HTR-8/SVneo (cell line): Measurements from ENCODE around the gene DLG2.

Experiments
- DNase-seq: peaks from one replicate; pipeline ENCODE4 v3.0.0; 2011; ENCODE audit warnings: low spot score, mixed read lengths; ENCODE audit not compliant: insufficient read length
- FAIRE-seq: peaks from 2 replicates; lab custom pipeline; 2011; peaks lifted over from hg19 to GRCh38; lab: Jason Lieb, UNC

The DLG2 gene

DNA sequence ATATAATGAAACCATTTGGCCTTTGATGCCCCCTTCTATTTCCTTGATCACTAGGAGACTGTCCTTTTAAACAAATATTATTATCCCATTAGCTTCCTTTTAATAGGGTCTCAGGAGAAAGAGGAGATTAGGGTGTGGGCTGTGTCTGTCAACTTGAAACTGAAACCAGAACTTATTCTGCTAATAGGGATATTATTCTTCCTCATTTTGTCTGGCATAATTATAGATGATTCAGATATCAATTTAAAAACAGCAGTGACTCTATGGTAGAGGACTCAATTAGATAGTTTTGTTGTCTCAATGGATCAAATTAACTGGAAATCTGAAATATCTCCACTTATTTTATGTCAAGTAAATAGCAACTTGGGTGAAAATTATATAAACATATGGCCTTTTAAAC lies 1756.1 kb downstream of the DLG2 start:
- FAIRE-seq (no peak), DNase-seq (no peak)

DNA sequence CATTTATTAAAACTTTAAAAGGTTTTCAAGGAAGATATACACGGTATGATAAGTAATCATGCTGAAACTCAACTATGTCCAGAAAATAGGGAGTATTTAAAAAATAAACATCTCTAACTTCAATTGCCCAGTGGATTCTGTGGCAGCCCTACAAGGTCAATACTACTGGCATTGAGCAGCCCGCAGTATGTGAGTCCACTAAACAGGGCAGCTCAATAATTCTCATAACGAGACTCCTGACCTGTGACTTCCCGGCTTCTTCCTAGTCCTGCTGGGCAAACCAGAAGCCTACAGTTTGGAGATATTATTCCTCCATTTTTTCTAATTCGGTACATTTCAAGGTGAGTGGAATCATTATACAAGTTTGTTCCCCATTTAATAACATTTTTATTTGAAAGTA lies 1760.5 kb downstream of the DLG2 start:
- FAIRE-seq, result no peak

DNA sequence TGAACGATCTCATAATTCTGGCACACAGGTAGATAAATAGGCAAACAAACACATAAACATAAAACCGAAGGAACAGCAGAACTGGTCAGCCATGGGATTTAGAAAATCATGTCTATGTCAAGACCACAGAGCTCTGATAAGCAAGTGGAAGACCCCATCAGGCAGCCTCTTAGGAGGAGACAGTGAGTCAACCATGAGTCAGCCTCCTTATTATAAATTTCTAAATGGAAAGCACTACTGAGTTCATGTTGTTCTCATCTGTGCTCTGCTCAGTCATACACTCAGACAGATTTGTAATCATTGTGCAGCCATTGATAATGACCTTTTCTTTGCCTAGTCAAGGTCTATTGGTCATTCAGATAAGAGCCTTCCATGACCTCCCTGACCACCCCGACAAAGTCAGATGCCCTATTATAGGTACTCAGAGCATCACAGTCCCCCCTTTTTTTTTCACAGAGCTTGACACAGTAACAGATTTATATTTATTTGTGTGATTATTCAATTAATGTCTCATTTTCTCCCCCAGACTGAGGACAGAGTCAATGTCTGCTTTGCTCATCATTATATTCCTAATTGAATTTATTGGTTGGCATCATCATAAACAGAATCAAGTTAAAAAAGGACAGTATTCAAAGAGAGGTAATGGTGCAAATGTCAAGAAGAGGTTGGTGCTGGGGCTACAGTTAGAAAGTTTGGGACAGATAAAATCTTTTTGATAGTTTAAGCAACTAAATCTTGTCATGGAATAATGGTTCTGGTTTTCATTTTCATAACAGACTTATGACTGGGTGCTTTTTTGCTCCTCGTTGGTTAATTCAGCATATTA lies 1761.3 kb downstream of the DLG2 start:
- FAIRE-seq (no peak), DNase-seq (no peak)

More for the DNA sequence above, 1760.5 kb downstream of the DLG2 start:
- no peak for DNase-seq

DNA sequence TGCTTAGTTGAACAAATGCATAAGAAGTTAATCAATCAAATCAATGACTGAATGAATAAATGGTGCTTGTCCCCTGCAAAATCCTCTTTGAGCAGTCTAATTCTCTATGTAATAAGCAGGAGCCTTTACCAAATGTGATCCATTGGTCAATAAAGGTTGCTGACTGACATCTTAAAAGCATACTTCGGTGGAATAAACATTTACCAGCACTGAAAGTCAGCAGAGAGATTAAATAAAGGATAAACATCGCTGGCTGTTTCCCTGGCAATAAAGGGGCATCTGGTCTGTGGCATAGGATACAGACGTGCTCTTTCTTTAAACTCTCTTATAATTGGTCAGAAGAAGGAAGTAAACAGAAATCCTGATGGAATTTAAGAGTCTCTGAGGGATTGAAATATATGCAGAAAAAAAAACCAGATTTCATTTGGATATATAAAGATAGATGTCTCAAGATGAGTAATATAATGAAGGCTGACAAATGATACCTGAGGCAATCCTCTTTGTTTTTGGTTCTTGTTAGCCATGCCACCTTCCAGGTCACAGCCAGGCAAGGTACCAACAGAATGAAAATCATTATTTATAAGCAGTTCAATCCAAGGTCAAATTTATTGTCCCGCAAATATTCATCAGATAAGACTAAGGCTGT lies 1762.6 kb downstream of the DLG2 start:
- no peak for FAIRE-seq
- DNase-seq, result no peak

DNA sequence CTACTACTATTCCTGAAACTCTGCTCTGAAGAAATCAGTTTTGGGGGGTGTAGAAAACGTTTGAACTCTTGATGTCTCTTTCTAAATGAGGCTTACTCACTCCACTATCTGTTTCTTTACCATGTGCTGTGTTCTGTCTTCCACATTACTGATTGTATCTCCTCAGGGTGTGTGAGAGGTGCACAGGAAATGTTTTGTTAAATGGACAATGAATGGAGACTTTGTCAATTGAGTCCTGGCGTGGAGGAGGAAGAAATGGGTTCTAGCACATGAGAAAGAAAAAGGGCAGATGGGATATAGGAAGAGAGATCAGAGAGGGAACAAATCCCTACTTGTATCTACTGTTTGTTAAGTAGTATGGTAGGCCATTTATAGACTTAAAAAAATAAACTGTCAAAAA lies 1763.9 kb downstream of the DLG2 start:
- no peak for DNase-seq
- FAIRE-seq, result no peak

DNA sequence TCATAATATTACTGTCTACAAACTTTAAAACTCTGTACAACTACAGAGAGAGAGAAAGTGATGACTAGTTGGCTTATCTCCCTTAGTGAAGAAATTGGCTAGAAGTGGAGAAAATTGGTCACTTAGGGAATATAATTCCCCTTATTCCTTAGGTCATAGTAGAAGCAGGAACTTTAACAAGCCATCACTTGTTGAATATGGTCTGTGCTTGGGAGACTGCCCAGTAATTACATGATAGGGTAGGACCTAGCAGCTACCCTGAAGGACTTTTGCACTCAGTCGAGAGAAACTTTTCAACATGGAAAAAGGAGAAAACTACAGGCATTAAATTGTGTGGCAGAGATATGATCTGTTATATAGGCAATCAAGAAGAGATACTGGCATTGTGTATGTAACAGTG lies 1764.5 kb downstream of the DLG2 start:
- FAIRE-seq, result no peak

DNA sequence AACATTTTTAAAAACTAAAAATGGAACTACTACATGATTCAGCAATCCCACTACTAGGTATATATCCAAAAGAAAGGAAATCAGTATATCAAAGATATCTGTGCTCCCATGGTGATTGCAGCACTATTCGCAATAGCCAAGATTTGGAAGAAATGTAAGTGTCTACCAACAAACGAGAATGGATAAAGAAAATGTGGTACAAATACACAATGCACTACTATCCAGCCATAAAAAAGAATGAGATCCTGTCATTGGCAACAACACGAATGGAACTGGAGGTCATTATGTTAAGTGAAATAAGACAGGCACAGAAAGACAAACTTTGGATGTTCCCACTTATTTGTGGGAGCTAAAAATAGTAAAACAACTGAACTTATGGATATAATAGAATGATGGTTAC lies 1765.1 kb downstream of the DLG2 start:
- DNase-seq (no peak), FAIRE-seq (no peak)

More for the DNA sequence above, 1764.5 kb downstream of the DLG2 start:
- DNase-seq, result no peak

DNA sequence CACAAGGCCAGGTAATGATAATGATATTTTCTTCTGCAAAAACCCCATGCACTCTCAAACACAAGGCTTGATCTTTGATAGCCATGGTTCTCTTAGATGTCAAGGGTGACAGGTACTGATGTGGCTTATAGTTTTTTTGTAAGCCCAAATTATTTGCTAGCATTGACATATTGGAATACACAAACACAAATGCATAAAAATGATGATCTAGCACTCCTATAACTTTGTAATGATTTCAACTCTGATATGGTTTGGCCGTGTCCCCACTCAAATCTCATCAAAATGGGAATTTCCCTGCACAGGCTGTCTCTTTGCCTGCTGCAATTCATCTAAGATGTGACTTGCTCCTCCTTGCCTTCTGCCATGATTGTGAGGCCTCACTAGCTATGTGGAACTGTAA lies 1768.5 kb downstream of the DLG2 start:
- no peak for FAIRE-seq
- DNase-seq, result no peak

DNA sequence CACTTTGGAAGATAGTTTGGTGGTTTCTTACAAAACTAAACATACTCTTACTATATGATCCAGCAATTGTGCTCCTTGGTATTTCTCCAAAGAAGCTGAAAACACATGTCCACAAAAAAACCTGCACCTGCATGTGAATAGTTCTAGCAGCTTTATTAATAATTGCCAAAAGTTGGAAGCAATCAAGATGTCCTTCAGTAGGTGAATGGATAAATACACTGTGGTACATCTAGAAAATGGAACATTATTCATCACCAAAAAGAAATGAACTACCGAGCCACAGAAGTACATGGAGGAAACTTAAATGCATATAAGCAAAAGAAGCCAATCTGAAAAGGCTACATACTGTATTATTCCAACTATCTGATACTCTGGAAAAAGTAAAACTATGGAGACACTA lies 1771.9 kb downstream of the DLG2 start:
- DNase-seq (no peak), FAIRE-seq (no peak)

DNA sequence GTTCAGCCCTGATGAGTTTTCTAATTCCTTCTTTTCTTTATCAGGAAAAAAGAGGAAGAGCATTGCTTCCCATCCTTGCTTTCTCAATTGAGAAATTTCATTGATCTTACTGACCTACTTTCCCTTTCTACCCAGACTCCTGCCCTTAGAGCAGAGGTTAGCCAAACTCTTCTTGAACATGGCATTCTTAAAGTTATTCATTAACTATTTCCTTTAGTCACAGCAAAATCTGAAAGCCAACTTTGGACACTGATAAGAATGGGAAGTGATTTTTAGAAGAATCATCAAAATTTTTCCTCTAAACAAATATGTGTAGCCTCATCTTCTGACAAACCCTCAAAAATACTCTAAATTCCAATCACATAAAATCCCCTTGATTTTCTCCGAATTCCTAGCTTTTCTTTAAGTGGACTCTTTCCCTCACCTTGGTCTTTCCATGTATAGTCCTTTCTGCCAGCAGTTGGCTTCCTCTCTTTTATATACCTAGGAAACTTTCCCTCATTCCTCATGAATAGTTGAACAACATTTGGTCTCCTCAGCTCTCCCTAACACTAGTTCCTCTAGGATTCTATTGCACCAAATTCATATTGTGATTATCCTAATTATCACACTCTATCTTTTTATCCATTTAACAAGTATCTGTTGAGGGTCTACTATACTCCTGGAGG lies 1774.2 kb downstream of the DLG2 start:
- FAIRE-seq, result no peak
- no peak for DNase-seq

DNA sequence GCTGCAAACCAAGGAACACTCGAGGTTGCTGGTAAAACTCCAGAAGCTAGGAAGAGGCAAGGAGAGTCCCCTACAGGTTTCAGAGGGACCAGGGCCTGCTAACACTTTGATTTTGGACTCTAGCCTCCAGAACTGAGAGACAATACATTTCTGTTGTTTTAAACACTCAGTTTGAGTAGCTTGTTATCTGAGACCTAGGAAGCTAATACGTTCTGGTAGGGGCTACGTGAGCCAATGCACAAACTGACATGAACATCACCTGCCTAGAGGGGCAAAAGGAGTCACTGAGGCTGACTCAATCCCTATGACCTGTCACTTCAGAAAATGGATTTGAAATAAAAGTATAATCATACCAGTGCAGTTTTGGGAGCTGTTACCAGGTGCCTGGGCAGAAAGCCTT lies 1775.1 kb downstream of the DLG2 start:
- no peak for FAIRE-seq
- no peak for DNase-seq

DNA sequence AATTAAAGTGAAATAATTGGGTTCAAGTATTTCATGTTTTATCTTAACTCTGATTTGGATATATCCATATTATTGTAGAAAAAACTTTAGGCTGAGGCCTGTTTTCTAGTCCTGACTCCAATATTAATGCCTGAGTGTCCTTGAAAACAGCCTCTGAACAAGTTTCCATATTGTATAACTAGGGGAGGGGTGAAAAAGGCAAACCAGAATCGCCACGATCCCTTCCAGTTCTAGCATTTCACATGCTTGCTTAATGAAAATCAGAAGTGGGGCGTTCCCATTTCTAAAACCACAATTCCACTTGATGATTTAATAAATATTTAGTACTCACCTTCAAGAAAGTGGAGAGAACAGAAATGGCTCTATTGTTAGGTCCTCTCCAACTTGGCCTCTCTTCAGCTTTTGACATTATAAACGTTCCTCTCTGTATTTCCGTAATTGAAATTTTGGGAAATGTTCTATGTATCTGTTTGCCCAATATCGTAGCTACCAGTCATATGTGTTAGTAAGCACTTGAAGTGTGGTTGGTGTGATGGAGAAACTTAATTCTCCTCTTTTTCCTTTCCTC lies 1779.6 kb downstream of the DLG2 start:
- FAIRE-seq, result no peak
- no peak for DNase-seq

DNA sequence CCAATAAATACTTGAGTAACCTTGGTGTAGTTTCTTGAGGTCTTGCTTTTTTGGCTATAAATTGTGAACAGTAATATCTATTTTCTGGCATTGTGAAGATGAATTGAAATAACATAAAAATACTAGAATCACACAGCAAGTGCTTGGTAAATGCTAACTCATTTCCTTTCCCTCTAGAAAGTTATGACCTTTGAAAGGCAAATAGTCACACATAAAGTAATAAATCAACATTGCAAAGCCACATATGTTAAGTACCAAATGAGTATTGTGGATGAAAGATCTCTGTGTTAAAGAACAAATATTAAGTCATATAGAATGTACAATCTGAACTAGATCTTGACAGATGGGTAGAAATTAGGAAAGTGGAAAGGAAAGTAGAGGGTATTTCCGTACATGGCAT lies 1781.3 kb downstream of the DLG2 start:
- DNase-seq (no peak), FAIRE-seq (no peak)

DNA sequence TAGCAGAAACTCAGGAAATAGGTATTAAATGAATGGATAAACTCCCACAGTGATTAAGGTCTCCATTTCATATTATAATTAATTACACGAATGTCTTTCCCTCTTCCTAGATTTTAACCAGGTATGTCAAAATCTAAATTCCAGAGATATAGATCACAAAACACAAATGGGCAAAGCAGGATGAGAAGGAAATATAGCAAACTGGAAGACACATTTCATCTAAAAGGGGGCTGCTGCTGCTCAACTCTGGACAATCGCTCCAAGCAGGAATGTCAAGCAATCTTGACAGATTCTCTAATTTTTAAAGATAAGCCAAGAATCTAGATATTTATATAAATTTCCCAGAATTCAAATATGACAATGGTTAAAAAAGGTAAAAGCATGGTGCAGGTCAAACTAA lies 1786.8 kb downstream of the DLG2 start:
- FAIRE-seq (no peak), DNase-seq (no peak)

DNA sequence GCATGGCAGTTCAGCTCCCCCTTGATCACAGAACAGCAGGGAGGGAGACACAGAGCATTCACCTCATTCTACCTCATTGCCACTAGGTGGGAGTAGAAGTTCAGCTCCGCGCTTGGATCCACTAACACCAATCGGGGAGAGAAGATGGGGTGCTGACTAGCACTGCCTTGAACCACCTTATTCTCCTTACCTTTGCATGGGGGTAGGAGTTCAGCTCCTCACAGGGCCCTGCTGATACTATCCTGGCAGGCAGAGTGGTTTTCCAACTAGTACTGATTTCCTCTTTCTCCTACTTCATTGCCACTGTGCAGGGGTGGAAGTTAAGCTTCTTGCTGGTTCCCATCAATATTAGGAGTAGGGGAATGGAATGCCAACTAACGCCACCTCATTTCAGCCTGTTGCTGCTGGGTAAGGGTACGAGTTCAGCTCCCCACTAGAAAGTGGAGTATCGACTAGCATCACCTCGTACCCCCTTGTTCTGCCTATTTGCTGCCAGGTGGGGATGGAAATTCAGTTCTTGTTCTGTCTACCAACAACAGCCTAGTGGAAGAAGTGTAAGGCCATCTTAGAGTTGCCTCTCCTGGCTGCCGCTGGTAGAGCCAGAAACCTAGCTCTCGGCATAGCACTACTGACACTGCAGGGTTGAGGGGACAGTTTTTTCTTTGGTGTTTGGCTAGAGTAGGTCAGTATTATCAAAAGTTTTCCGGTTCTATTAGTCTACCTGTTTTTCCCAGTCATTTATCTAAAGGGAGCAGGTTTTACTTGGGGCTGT lies 1790.1 kb downstream of the DLG2 start:
- FAIRE-seq (peak; percentile 44), DNase-seq (peak; percentile 29)

DNA sequence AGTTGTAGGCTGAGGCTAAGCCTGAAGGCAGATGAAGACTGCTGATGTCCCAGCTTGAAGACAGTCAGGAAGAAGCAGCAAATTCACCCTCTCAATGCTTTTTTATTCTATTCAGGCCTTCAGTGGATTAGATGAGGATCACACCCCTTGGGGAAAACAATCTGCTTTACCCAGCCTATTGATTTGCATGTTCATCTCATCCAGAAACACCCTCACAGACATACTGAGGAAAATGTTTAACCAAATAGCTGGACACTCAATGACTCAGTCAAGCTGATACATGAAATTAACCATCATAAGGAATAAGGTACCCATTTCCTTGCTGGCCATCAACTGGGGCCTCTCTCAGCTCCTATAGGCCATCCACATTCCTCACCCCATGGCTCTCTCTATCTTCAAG lies 1791.1 kb downstream of the DLG2 start:
- no peak for FAIRE-seq
- DNase-seq, result no peak

DNA sequence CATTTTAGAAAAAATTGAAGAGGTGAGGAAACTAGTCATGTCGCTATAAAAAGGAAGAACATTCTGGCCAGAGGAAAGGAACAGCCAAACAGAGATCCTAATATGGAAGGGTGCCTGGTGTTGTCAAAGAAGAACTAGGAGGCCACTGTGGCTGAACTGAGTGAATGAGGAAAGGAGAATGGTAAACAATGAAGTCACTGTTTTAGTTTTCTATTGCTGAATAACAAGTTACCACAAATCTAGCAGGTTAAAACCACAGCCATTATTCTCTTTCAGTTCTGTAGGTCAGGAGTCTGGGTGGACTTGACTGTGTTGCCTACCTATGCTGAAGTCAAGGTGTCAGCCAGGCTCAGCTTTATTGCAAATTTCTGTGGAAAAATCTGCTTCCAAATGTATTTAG lies 1791.7 kb downstream of the DLG2 start:
- FAIRE-seq, result no peak
- no peak for DNase-seq

DNA sequence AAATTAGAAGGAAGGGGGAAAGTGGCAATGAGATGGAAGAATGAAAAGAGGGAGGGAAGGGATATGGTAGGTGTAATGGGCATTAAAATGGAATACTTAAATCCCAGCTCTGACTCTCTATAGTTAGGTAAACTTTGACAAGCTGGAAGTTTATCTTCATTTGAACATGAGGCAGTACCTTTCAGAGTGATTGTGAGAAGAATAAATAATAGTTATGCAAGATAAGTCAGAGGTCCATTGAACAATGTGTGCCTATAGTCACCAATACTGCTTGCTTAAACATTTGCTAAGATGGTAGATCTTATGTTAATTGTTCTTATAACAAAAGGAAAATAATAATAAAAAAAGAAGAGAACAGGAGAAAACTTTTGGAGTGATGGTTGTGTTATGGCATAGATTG lies 1795.2 kb downstream of the DLG2 start:
- no peak for DNase-seq
- FAIRE-seq, result no peak

DNA sequence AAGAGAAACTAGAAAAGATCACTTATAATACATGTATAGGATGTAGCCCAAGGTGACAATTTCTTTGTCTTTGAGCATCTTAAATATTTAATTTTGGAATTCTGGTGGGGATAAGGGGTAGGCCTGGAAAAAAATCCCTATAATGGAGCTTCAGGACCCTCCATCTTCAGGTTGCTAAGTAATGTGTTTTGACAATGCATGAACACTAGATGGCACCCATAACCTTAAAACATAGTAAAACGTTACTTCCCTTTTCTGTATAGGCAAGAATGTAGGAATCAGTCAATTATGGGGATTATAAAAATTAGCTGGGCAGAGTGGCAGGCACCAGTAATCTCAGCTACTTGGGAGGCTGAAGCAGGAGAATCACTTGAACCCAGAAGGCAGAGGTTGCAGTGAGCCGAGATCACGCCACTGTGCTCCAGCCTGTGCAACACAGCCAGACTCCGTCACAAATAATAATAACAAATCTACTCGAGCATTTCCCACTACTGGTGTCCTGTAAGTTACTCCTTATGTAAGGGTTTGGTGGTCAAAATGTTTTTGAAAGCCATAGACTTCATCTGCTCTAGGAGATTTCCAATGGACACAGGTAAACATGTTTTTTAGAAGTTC lies 1799.1 kb downstream of the DLG2 start:
- FAIRE-seq (no peak), DNase-seq (peak; percentile 42)

DNA sequence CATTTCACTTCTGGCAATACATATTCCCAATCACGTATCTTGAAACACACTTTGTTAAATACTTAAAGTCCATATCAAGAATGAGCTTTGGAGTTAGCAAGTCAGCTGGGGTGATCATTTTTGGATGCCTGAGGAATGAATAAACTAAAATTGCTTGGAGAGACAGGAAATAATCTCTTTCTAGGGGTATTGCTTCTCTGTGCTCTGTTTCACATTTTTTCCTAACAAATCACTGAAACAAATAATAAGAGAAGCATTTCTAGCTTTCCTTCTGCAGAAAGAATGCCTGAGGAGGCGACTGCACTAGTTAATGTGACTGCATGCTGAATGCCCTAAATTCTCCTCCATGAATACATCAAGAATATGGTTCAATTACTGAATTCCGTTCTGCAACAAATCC lies 1799.6 kb downstream of the DLG2 start:
- DNase-seq (no peak), FAIRE-seq (no peak)
